ENCODE data around the gene MITF.

The MITF gene

DNA sequence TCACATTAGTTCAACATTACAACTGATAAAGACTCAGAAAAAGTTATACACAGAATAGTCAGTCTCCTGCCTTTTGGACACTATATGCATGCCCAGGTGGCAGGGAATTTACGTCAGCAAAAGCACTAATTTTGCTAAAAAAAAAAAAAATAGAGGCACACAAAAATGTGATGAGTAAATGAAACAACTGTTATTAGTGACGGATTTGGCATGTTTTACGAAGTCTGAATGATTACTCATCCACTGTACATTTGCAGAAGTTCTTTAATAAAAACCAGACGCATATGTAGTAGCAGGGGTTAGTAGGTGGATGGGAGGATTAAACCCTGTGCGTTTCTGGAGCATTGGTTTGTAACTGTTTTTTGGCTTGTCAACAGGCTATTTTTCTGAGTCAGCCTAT, 99.0 kb downstream of the MITF start:
- DNase-seq (ENCODE audit: low read depth, low spot score), result no peak

DNA sequence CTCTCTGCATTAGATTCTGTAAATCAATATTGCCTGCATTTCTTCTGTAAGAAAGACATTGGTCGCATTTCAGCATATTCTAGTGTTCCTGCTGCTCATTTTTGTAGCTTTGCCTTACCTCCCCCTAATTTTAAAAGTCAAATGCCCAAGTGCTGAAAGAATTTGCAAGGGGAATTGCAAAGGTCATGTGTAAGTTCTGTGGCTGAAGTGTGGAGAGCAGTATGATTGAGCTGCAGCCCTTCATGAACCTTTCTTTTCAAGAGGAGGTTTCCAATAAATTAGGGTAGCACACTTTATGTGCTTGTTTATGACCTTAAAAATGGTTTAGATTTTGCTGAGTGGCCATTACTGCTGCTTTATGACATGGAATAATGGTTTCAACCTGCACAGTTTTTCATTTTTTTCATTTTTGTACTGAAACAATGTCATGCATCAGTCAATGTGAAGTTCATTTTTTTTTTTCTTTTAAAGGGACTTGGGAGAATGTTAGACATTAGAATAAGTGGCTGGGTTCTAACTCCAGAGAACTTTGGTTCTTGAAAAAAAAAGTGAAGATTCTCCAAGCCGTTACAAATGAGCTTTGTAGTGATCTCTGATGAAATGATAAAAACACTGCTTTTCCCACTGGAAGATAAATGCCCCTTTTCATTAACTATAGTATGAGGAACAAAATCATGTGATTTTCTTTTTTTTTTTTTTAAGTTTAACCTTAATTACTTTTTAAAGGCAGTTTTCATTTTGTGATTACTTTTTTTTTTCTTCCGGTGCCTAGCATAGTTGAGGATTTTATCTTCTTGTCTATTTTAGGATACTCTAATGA, 99.6 kb downstream of the MITF start:
- no peak for DNase-seq (ENCODE audit: low read depth, low spot score)

DNA sequence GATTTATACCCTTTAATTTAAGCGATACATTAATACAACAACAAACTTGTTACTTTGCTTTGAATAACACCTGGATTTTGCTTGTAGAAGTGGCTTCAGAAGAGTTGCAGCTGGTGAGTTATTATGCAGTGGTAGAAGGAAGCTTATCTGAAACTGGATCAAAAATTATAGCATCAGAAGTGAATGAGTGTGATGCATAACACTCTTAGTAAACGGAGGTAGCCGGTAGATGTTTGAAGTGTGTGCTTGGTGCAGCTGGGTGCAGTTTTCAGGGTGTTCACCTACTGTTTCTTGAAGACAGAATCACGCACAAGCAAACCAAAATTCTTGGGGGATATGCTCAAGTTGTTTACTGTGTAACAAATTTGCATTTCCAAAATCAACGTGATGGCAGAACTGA, 103.1 kb downstream of the MITF start:
- no peak for DNase-seq (ENCODE audit: low read depth, low spot score)

DNA sequence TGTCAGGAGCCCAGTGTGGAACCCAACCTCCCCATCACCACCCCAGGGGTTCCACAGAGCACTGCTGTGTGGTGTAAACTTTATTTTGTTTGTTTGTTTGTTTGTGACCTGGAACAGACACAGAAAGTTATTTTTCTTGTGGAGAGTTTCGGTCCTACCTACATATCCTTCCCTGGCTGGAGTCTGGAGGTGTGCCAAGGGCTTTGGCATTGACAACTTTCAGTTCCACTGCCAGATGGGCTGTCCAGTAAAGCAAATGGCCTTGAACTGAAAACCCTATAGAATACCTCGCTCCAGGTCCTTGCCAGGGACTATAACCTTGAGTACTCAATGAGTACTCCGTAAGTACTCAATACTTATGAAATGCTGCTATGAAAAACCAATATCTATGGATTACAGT, 103.5 kb downstream of the MITF start:
- no peak for DNase-seq (ENCODE audit: low read depth, low spot score)

DNA sequence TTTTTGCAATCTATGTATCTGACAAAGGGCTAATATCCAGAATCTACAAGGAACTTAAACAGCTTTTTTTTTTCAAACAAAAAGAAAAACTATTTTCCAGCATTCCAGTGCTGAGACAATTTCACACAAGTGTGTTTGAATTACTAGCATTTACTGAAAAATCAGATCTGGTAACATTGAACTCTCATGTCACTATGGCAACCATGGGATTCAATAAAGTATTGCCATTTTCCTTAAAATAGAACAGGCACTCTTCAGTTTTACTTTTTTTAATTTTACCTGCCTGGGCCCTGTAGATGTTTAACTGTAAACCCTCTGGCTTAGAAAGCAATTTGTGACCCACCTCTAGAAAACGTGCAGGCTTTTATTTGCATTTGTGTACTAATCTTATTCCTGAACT, 105.4 kb downstream of the MITF start:
- DNase-seq (ENCODE audit: low read depth, low spot score), result no peak

DNA sequence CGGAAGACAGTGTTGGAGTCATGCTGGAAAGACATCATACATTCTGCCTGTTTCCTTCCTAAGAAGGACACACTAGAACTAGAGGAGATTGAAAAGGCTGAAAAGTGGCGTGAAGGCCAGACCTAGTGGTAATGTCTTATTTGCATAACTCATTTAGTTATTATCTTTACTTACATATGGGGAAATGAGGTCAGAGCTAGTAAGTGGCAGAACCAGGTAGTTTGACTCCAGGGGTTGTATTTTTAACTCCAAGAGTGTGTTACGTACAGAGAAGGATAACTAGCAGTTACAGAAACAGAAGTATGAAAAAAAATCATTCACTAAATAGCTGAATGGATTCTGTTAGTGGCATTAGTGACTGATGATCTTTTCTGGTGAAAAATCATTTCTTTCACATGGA, 108.0 kb downstream of the MITF start:
- DNase-seq (ENCODE audit: low read depth, low spot score), result no peak

DNA sequence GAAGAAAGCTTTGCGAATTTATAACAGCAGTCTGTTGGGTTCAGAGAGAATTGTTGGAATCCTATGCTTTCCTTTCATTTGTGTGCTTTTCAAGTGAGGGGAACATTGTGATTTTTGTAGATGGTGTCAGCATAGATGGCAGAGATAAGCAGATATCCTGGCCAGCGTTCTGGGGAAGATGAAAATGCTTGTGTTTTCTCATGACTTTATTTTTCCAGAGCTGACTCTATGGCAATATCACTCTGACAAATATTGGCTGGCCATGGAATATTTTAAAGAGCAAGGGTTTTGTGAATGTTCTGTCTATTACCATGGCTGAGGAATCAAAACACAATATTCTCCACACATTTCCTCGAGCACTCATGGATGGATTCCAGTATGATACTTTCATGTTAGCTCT, 108.8 kb downstream of the MITF start:
- DNase-seq (ENCODE audit: low read depth, low spot score), result no peak

DNA sequence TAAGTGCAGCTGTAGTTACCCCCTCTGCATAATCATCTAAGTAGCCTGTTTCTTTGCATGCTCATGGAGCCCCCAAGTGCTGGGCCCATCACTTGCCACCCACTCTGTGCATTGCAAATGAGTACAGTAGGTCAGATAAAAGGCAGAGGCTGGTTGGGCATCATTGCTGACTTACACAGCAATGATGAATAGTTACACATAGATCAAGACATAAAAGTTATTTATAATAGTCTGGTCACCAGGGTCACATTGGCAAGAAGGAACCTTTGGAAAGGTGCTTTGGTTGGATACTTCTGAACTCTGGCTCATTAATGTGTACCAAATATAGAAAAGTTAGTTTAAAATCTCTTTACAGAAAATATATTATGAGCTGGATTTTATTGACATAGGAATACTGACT, 111.6 kb downstream of the MITF start:
- no peak for DNase-seq (ENCODE audit: low read depth, low spot score)

DNA sequence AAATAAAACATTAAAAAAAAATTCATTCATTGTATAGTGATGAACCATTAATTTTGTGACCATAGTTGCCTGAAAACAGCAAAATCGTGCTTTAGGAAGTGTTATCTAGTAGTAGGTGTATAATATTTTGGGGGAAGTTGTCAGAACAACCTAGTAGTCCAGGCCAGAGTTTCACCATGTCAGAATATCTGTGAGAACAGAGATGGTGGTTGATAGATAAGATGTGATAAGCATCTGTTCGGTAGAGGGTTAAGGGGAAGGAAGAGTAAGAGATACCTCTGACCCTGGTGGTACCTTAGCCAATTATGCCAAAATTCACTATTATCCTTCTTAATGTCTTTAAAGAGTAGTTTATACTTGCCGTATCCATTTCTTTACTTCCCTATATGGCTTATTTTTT, 113.8 kb downstream of the MITF start:
- DNase-seq (ENCODE audit: low read depth, low spot score), result no peak

DNA sequence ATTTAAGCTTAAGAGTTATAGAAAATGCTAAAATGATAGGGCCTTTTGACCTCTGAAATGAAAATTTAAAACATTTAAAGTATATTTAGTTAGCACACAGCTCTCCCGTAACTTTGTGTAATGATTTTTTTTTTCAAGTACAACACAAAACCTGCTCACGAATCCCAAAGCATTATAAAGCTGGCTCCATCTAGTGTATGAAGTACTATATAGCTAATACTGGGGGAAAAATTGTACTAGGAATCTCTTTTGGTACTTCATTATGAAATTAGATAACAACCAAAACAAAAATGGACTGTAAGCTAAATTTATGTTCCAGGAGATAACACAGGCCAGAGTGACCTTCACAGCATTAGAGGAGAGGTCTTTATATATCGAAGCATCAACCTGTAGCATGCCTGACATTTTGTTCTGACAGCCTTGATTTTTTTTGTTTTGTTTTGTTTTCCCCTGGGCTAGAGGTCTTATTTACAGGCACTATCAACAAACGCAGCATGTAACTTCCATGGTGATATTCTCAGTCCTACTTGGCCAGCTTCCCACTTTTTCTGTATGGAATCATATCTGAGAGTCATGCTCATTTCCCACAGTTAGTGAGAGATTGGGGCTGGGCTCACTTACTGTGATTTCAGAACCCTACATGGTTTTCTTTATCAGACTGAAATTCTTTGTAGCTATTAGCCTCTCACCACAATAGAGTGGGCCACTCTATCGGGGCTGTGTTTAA, 116.3 kb downstream of the MITF start:
- DNase-seq (ENCODE audit: low read depth, low spot score), result no peak

DNA sequence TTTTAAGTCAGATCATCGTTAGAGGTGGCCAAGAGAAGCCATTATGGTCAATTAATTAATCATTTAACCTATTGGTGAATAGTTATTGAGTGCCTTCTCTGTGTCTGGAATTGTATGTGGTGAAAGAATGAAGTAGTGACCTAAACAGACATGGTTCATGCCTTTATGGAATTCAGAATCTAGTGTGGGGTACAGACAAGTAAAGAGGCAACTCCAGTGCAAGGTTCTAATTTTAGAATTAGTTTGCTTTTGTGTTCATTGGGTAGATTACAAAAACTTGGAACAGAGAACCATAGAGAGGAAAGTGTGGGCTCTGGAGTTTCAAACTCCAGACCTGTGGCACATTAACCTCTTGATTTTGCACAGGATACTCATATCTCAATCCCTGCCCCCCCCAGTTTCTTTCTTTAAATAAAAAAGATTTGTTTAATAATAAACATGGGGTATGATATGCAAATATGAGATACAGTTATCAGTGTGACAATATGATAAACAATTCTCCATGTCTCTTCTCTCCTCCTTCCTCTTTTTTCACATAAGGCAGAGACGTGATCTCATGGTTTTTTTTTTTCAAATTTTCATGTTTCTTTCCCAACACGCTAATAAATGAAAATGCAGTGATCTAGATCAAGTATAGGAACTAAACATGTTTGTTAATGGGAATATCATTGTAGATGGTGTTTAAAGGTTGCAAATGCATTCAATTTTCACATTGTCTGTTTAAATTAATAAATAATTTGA, 117.9 kb downstream of the MITF start:
- DNase-seq (ENCODE audit: low read depth, low spot score), result no peak

DNA sequence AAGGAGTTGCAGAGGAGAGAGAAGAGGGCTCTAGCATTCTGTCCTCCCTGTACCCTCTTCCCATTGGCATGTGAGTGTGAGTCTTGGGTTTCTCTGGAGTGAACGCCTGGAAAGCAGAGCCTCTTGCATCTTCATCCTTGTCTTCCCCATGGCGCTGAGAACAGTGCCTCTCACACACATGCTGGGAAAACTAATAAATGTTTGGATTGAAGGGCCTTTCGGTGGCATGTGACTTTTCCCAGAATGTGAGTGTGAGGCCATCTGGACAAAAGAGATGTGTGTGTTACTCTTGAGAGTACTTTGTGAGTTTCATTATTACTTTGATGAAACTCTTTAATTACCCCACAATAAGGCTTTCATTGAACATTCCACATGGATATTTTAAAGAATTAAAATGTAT, 122.3 kb downstream of the MITF start:
- no peak for DNase-seq (ENCODE audit: low read depth, low spot score)

DNA sequence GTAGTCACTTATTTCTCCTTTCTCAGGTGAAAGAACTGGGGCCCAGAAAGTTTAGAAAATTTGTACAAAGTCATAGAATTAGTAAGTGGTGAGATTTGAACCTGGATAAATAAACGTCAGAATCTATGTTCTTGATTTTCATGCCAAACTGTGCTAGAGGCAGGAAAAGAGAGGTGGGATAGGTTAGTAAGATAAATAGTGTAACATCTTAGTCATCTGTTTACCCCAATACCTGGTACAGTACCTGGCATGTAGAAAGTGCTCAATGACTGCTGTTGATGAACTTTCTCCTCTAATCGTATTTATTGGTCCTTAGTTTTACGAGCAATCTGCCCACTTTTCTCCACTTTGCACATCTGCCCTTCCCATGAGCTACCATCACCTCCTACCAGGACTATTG, 124.9 kb downstream of the MITF start:
- DNase-seq (ENCODE audit: low read depth, low spot score), result no peak

DNA sequence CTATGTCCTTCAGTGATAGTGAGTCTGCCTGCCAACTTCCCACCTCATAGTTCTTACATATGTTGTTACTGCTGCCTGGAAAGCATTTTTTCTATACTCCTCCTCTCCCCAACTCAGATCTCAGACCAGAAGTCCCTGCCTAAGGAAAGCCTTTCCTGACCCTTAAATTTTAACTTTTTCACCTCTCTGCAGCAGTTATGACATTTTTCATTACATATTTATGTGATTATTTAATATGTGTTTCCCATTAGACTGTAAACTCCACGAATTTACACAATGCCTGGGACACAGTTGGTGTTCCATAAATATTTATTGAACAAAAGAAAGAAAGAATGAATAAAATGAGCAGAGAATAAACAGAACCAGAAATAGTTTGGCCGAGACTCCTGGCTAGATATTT, 125.5 kb downstream of the MITF start:
- DNase-seq (ENCODE audit: low read depth, low spot score), result no peak

DNA sequence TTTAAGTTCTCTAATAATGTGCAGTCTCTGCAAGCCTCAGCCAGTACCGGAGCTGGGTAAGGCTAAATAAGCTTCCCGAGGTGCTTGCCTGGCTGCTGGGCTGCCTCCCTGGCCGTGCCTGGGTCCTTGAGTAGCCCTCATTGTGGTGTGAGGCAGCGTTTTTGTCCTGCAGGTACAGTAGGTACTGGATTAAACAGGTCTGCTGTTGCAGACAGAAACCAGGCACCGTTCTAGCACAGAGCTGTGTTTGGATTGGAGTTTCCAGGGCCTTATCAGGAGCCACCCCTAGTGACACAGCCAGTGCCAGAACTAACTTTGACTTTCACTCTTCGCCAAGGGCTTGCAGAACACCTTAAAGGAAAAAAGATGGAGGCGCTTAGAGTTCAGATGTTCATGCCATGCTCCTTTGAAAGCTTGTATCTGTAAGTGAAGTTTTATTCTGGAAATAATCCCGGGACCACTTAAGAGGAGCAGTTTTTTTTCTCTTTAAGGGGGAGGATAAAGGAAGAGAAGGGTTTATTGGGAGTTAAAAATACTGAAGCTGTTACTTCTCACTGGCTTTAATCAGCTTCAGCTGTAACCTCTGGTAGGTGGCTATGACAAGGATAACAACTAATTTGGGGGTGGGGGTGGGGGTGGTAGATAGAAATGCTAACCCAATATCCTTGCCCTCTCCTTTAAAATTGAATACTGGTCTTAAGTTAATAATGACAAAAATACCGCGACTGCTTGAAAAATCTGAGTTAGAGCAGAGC, 126.8 kb downstream of the MITF start:
- peak; percentile 38 for DNase-seq (ENCODE audit: low read depth, low spot score)

DNA sequence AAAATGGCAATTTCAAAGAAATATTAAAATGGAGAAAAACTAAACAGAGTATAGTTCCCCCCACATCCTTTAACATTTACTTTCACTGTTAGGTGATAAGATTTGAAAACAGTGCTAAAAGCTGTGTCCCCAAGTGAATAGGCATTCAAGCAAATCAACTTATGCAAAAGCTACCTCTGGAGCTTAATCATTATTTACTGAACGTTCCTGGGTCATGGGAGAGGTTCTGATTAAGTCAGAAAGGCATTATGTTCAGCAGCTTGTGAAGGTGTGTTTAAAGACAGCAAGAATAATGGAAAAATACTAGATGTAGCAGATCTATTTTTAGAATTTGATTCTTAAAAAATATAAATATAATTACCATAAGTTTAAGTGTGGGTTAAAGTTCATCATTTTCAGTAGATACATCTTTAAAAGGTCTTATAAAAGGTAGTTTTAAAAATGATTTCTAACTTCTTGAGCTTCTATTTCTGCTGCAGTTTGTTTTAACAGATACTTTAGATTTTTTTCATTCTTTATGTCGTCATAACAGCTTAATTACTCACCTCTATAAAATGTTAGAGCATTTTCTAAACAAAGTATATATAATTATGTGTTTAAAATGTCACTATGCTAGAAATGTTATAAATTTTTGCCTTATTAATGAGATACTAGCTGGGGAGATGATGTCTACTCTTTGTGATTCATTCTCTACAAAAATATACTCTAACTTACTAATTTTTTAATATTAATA, 127.9 kb downstream of the MITF start:
- DNase-seq (ENCODE audit: low read depth, low spot score), result no peak

DNA sequence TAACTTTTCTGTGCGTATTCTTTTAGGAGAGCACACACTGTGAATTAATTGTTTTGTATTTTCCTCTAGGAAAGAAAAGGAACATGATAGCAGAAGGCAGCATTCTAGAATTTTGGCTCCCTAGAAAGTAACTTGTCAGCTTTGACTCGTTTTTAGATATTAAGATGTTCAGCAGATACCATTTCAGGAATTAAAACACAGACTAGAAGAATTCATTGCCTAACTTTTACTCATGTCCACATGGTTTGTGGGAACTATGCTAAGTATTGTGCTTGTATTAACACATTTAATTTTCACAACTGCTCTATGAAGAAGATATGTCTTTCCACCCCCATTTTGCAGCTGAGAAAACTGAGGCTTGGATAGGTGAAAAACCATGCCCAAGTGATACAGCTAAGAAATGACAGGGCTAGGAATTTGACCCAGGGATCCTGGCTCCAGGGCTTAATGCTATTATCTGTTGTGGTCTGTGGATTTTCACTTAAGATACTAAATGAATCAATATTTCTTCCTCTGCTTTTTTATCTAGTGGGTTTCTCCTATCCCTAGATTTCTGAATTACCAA, 128.8 kb downstream of the MITF start:
- no peak for DNase-seq (ENCODE audit: low read depth, low spot score)

DNA sequence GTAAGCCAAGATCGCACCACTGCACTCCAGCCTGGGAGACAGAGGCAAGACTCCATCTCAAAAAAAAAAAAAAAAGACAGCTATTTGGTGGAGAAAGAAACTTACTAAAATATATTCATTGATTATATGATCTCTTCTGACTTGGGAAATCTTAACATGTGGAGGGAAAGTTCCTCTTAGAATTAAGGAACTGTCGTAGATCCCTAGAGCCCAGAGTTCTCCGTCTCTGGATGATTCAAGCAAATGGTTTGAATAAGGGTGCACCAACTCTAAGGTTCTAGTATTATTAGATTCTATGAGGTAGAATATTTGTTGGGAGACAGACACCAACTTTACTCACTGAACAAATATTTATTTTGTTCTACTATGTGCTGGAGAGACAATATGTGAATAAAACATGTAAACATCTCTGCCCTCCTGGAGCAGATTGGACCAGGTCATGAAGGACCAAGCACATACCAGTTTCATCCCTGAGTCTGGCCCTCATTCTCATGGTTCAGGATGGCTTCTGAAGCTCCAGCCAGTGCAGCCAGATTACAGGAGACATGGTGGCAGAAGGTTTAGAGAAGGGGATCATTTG, 129.7 kb downstream of the MITF start:
- DNase-seq (ENCODE audit: low read depth, low spot score), result no peak

DNA sequence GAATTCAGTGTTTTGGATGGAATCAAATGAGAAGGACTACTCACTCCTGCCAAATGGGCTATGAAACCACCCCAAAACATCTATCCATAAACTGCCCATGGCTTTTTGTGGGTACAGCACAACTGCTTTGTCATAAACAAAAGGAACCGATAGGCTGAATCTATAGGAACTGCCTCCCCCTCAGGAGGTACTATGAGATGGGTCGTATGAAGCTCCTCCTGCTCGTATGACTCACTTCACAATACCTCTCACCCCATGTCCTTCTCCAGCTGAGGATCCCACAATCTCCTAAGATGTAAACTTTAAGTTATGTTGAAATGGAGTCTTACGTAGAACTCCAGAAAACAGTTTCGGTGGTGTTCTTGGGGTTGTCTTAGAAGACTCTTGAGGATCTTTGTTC, 130.4 kb downstream of the MITF start:
- DNase-seq (ENCODE audit: low read depth, low spot score), result no peak

DNA sequence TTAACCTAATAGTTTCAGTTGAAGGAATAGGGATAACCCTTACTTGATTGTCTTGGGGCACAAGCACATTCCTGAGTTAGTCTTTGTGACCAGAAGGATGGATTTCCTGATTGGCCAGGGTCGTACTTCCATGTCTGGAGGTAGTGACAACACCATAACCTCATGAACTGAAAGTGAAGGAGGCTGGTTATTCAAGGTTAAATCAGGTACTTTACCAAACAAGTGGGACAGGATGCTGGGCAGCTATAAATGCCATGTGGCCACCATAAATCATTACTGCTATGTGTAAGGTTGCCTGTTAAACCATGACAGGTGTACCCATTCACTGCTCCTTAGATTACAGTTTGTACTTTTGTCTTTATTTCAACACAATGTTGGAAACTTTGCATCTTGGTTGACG, 132.0 kb downstream of the MITF start:
- no peak for DNase-seq (ENCODE audit: low read depth, low spot score)

DNA sequence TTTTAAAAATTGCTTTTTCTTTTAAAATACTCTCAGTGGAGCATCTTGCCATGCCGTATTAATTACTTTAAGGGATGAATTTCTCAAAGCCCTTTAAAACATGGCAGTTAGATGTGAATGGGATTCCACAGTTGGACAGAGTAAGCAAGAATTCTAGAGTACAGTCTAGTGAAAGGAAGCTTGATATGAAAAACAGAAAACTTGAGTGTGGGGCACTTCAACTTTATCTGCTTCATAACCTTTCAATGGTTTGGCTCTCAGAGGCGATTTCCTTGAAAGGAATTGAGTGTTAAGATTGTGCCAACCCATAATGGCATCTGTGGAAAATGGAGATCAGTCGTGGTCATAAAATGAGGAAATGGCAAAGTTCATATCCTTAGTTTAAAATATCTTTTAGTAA, 132.6 kb downstream of the MITF start:
- no peak for DNase-seq (ENCODE audit: low read depth, low spot score)

All from ELF-1 (cell line).